Endometrial microvascular endothelial cells (primary cell): ENCODE results near the gene PTPA. TPM values are rescaled to one million over a fixed set of nuclear protein-coding genes. Genes with fewer than 3 reads are reported as not detected.
"Not testable (repeated sequence)": the region's sequence is repeated elsewhere in the genome, so short reads cannot be mapped to it uniquely, and the experiment has no call there.

Experiments
- in situ Hi-C: cut with HindIII; loops from 2 replicates; pipeline ENCODE4 v1.10.0; 2017; ENCODE audit warnings: low sequenced_read_pairs, low pct_unique_long_range_greater_than_20kb; ENCODE audit errors: inconsistent ontology term
- total RNA-seq: library from RNA; depleted of rRNA; stranded (reverse); fragments of >200 nt; gene quantifications from one replicate; pipeline ENCODE4 v1.2.3, GENCODE V29; 2015; ENCODE audit errors: inconsistent ontology term

Gene PTPA
- total RNA-seq, 1 donor from 2014 or later, result 163 TPM

- in situ Hi-C loops, result no loop called here
Measured at GRCh38 chr9:129143031-129143927, 32.1 kb downstream of the PTPA start.

GRCh38 chr9:129145316-129145715 is 34.1 kb downstream of the PTPA start:
- in situ Hi-C loops, result no loop called here

- in situ Hi-C loops, result no loop called here
Measured at GRCh38 chr9:129145841-129146292, 34.7 kb downstream of the PTPA start.

GRCh38 chr9:129146441-129146941 is 35.3 kb downstream of the PTPA start:
- in situ Hi-C loops, result no loop called here

DNA sequence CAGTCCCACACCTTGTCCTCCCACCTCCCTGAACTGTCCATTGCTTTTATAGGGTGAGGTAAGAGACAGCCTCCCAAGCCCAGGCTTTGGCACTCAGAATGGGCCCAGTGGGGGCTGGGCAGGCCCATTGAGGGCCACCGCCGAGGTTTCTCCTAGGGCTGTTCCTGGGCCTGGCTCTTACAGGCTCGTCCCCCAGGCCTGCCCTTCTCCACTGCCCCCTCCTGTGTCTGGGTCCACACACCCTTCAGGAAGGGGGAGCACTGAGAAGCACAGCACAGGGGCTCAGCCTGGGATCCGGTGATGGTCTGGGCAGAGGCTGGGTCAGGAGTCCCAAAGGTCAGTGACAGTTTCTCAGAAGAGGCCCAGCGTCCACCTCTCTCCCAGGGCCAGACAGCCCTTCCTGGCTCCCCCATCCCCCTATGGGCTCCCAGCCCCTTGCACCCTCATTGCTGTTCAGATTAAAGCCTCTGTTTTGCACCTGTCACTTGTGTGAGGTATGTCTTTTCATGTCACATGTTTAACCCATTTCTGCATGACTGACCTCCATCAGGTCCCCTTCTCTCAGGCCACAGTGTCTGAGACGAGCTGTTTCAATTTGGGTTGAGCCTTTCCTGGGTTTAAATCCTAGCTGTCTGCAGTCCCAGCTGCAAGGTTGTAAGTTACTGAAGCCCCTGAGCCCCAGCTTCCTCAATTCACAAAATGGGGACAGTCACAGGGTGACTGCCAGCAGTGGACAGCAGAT is 37.4 kb downstream of the PTPA start:
- in situ Hi-C loops, result no loop called here

DNA sequence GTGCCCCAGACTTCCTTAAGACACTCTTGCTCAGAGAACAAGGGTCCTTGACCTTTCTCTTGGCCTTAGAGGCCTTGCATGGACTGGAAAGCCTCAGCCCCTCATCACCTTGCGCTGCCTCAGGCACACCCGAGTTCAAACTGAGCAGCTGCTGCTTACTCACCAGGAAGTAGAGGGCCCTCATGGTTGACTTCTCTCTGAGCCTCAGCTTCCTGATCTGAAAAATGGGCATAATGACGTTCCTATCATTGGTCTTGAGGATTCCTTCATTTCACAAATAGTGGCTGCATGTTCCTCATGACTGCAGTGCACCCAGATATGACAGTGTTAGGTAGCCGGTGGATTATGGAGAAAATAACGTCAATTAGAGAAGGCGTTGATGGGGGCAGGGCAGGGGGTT is 38.2 kb downstream of the PTPA start:
- in situ Hi-C loops, result no loop called here

- in situ Hi-C loops, result no loop called here
Measured at GRCh38 chr9:129150122-129150521, 38.9 kb downstream of the PTPA start.

GRCh38 chr9:129150672-129151211 is 39.5 kb downstream of the PTPA start:
- in situ Hi-C loops, result no loop called here

GRCh38 chr9:129151469-129151868 is 40.3 kb downstream of the PTPA start:
- in situ Hi-C loops, result no loop called here

GRCh38 chr9:129154866-129155477 is 43.8 kb downstream of the PTPA start:
- in situ Hi-C loops, result no loop called here

- in situ Hi-C loops, result no loop called here
Measured at GRCh38 chr9:129156163-129156562, 44.9 kb downstream of the PTPA start.

GRCh38 chr9:129160712-129161533 is 49.7 kb downstream of the PTPA start:
- in situ Hi-C loops, result no loop called here

DNA sequence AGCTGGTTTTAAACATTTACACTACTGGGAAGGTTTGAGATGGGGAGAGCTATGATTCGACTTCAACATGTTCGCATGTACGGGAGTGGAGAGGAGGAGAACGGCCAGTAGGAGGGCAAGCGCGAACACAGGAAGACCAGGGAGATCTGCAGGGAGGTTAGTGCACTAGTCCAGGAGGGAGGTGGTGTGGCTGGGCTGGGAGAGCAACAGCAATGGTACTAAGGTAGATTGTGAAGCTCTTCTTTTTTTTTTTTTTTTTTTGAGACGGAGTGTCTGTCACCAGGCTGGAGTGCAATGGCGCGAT is 50.3 kb downstream of the PTPA start:
- in situ Hi-C loops, result no loop called here

- in situ Hi-C loops, result no loop called here
Measured at GRCh38 chr9:129162497-129163197, 51.4 kb downstream of the PTPA start.

- in situ Hi-C loops, result not testable (repeated sequence)
Measured at GRCh38 chr9:129163198-129163670, 52.0 kb downstream of the PTPA start.

- in situ Hi-C loops, result no loop called here
Measured at GRCh38 chr9:129163753-129164152, 52.5 kb downstream of the PTPA start.

GRCh38 chr9:129164246-129164930 is 53.2 kb downstream of the PTPA start:
- in situ Hi-C loops, result no loop called here
